Measurements from ENCODE around the gene UGT1A9. TPM values are rescaled to one million over a fixed set of nuclear protein-coding genes. Genes with fewer than 3 reads are reported as not detected.

The UGT1A9 gene
- total RNA-seq, 1 experiment from 2014 or later = not detected

DNA sequence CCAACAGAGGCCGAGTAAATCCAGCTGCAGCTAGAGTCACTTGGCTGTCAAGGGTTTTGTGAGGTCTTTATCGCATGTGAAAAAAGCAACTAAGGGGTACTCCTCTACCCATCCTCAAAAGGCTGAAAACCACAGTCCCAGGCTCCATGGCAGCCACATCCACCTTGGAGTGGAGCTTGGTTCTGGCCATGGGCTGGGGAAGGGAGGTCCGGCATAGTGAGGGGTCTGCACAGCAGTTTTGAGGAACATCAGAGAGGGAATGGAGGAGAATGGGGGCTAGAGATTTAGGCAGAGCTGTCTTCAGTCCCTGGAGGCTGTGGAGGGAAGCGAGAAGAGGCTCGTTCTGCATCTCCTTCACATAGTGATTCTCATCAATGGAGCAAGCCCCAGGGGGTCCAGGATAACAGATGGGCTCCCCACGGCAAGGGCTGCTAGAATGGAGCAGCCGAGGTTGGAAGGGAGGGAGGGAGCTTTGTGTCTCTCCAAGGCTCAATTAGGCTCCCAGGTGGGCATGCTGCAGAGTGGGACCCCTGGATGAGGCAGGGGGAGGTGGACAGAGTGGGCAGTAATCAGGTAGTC, 127.5 kb downstream of the UGT1A9 start:
- H3K4me3 ChIP-seq = no peak overlapping the region
- DNase-seq = no peak

GRCh38 chr2:233799716-233800115, 128.0 kb downstream of the UGT1A9 start:
- Histone ChIP-seq H3K27me3 (no peaks in the 10 kb centered on the region; the same call in 1 of the 2 replicates), H3K4me3 (no peak overlapping the region), H3K9me3 (replicated peaks) (no peaks in the 10 kb centered on the region; the same call in 1 of the 2 replicates), H3K4me1 (no peaks in the 10 kb centered on the region), H3K27ac (no peak overlapping the region), H3K36me3 (no peaks in the 10 kb centered on the region)
- no peak for DNase-seq

More for the DNA sequence above, 127.5 kb downstream of the UGT1A9 start:
- Histone ChIP-seq H3K4me1 (no peaks in the 10 kb centered on the region), H3K27ac (no peak overlapping the region), H3K27me3 (no peaks in the 10 kb centered on the region; the same call in 1 of the 2 replicates), H3K36me3 (no peaks in the 10 kb centered on the region), H3K9me3 (replicated peaks) (no peaks in the 10 kb centered on the region; the same call in 1 of the 2 replicates)

DNA sequence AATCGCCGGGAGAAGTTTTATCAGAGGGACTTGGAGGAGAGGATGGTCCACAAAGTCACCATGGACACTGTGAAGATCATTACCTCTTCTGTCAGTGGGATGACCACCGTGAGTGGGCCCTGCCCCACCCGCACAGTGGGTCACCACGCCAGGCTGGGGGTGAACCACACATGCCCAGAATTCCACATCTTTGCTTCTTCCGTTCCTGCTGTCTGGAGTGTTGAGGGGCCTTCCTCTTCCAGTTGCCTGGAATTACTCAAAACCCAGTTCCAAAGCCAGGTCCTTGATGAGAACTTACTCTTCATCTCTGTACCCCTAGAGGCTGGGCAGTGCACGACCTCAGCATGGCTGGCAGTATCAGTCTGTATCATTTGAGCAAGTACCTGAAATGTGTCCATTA, 128.5 kb downstream of the UGT1A9 start:
- Histone ChIP-seq H3K36me3 (no peaks in the 10 kb centered on the region), H3K4me1 (no peaks in the 10 kb centered on the region), H3K27me3 (no peaks in the 10 kb centered on the region; the same call in 1 of the 2 replicates), H3K9me3 (replicated peaks) (no peaks in the 10 kb centered on the region; the same call in 1 of the 2 replicates), H3K27ac (no peak overlapping the region), H3K4me3 (no peak overlapping the region)
- DNase-seq = no peak

DNA sequence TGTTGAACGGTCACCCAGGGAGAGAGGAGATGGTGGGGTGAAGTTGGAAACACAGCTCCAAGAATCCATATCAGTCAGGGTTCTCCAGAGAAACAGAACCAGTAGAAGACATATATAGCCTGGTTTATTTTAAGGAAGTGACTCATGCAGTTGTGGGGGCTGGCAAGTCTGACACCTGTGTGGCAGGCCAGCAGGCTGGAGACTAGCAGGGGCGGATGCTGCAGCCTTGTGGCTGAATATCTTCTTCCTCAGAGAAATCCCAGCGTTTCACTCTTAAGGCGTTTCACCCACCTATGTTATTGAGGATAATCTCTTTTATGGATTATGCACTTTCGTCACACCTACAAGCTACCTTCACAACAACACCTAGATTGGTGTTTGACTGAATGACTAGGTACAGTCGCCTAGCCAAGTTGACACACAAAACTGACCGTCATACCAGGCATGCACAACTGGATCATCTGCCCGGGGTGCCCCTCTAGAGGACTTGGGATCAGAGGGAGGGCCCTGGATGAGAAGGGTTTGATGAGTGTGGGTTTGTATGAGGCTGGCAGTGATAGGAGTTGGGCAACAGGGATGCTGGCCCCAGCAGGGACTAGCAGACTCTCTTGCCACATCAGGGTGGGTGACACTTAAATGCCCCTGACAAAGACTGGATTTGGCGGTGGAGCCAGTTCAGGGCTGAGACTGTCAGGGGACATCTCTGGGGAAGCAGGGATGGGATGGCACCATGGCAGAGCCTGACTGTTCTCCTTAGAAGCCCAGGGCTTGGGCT, 129.8 kb downstream of the UGT1A9 start:
- Histone ChIP-seq H3K9me3 (replicated peaks) (no peaks in the 10 kb centered on the region; the same call in 1 of the 2 replicates), H3K27me3 (no peaks in the 10 kb centered on the region; the same call in 1 of the 2 replicates), H3K36me3 (no peaks in the 10 kb centered on the region), H3K4me3 (no peak overlapping the region), H3K27ac (no peak overlapping the region), H3K4me1 (no peaks in the 10 kb centered on the region)
- DNase-seq = peak in 1 of 2 experiments; percentile 7

DNA sequence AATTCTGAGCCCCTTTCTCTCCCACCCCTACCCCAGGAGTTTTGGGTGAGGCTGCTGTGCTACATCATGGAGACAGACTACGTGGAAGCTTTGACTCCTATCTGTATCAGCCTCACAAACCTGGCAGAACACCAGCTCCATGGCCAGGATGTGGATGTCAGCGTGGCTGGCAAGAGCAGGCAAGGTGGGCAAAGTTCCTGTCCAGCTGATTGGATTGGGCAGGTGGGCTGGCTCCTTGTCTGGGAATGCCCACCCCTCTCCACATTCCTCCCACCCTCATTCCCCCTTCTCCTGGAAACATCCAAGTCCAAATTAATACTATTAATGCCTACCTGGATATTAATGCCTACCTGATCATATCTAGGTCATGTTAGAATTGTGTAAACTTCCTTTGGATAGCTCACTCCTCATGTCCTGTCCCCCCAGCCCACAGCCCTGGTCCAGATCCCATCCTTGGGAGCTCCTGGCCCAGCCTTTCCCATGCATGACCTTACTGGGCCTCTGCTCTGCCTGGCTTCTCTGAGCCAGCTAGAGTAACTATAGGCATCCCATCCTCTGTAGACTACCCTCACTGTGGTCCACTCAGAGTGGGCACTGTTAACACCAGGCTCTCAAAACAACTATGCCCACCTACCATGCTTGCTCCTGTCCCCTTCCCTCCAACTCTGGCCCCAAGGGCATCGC, 130.6 kb downstream of the UGT1A9 start:
- no peaks in the 10 kb centered on the region for H3K4me1 ChIP-seq
- H3K4me3 ChIP-seq = no peak overlapping the region
- no peaks in the 10 kb centered on the region; the same call in 1 of the 2 replicates for H3K9me3 ChIP-seq (replicated peaks)
- no peak overlapping the region for H3K27ac ChIP-seq
- no peaks in the 10 kb centered on the region; the same call in 1 of the 2 replicates for H3K27me3 ChIP-seq
- no peaks in the 10 kb centered on the region for H3K36me3 ChIP-seq
- DNase-seq = no peak

GRCh38 chr2:233803292-233803911, 131.7 kb downstream of the UGT1A9 start:
- H3K27me3 ChIP-seq = no peaks in the 10 kb centered on the region; the same call in 1 of the 2 replicates
- H3K36me3 ChIP-seq = no peaks in the 10 kb centered on the region
- H3K27ac ChIP-seq = no peak overlapping the region
- H3K9me3 ChIP-seq (replicated peaks) = no peaks in the 10 kb centered on the region; the same call in 1 of the 2 replicates
- H3K4me1 ChIP-seq = no peaks in the 10 kb centered on the region
- DNase-seq = no peak
- no peak overlapping the region for H3K4me3 ChIP-seq

GRCh38 chr2:233803994-233804393, 132.3 kb downstream of the UGT1A9 start:
- no peak overlapping the region for H3K4me3 ChIP-seq
- no peak for DNase-seq

GRCh38 chr2:233807215-233807865, 135.6 kb downstream of the UGT1A9 start:
- DNase-seq = no peak
- Histone ChIP-seq H3K27ac (no peak overlapping the region), H3K9me3 (replicated peaks) (no peaks in the 10 kb centered on the region; the same call in 1 of the 2 replicates), H3K4me3 (no peak overlapping the region), H3K4me1 (no peaks in the 10 kb centered on the region), H3K27me3 (no peaks in the 10 kb centered on the region), H3K36me3 (no peaks in the 10 kb centered on the region)

More at GRCh38 chr2:233803994-233804393, 132.3 kb downstream of the UGT1A9 start:
- no peaks in the 10 kb centered on the region for H3K27me3 ChIP-seq
- H3K27ac ChIP-seq = no peak overlapping the region
- no peaks in the 10 kb centered on the region for H3K4me1 ChIP-seq
- no peaks in the 10 kb centered on the region for H3K36me3 ChIP-seq
- H3K9me3 ChIP-seq (replicated peaks) = no peaks in the 10 kb centered on the region; the same call in 1 of the 2 replicates

- Histone ChIP-seq H3K9me3 (replicated peaks) (no peaks in the 10 kb centered on the region; the same call in 1 of the 2 replicates), H3K36me3 (no peaks in the 10 kb centered on the region), H3K4me3 (no peak overlapping the region), H3K27ac (no peak overlapping the region), H3K27me3 (no peaks in the 10 kb centered on the region), H3K4me1 (no peaks in the 10 kb centered on the region)
- DNase-seq = no peak
Measured at GRCh38 chr2:233807966-233808935, 136.6 kb downstream of the UGT1A9 start.

- H3K27me3 ChIP-seq = no peaks in the 10 kb centered on the region
- no peaks in the 10 kb centered on the region for H3K4me1 ChIP-seq
- no peak overlapping the region for H3K4me3 ChIP-seq
- H3K36me3 ChIP-seq = no peaks in the 10 kb centered on the region
- no peak for DNase-seq
- no peaks in the 10 kb centered on the region; the same call in 1 of the 2 replicates for H3K9me3 ChIP-seq (replicated peaks)
- no peak overlapping the region for H3K27ac ChIP-seq
Measured at GRCh38 chr2:233810385-233810784, 138.7 kb downstream of the UGT1A9 start.

DNA sequence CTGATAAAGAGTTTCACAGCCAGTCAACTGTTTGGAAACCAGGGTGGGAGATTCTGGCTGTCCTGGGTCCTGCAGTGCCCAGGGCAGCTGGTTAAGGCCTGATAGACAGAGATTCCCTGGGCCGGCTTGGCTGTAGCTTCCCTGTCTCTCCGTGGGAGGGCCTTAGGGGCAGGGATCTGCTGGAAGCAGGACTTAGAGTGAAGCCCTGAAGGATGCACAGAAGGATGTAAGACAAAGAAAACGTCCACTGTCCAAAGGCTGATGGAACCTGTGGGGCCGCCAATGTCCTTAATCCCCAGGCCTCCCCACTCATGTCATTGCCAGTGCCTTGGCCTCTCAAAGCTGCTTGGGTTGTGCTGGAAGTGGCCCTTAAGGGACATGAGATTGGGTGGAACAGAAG, 139.4 kb downstream of the UGT1A9 start:
- Histone ChIP-seq H3K27ac (no peak overlapping the region), H3K27me3 (no peaks in the 10 kb centered on the region; the same call in 1 of the 2 replicates), H3K4me3 (no peak overlapping the region), H3K36me3 (no peaks in the 10 kb centered on the region), H3K4me1 (no peaks in the 10 kb centered on the region), H3K9me3 (replicated peaks) (no peaks in the 10 kb centered on the region; the same call in 1 of the 2 replicates)
- DNase-seq = peak in 1 of 2 experiments; percentile 0

GRCh38 chr2:233811732-233812131, 140.0 kb downstream of the UGT1A9 start:
- H3K27ac ChIP-seq = no peak overlapping the region
- no peaks in the 10 kb centered on the region for H3K36me3 ChIP-seq
- peaks cover 3% of the 10 kb centered on the region; the same call in 1 of the 2 replicates for H3K4me1 ChIP-seq
- H3K27me3 ChIP-seq = no peaks in the 10 kb centered on the region; the same call in 1 of the 2 replicates
- no peak for DNase-seq
- no peaks in the 10 kb centered on the region; the same call in 1 of the 2 replicates for H3K9me3 ChIP-seq (replicated peaks)
- H3K4me3 ChIP-seq = no peak overlapping the region
